Suprapubic skin (tissue), 4 donors: ENCODE measurements around the gene KCNJ2. TPM values are rescaled to one million over a fixed set of nuclear protein-coding genes. Genes with fewer than 3 reads are reported as not detected.

ENCODE experiments used
- DNase-seq, 2 donors: peaks; one replicate each; pipeline ENCODE4 v3.0.0-alpha.2; 2019; ENCODE audit warnings: low spot score in 2 of 2
- H3K27ac ChIP-seq: fragments of 200-600 bp; sonication (generic); one replicate; pipeline ENCODE4 v1.5.1; 2019
- H3K27me3 ChIP-seq: fragments of 200-600 bp; sonication (generic); one replicate; pipeline ENCODE4 v1.5.1; 2019
- H3K36me3 ChIP-seq: fragments of 200-600 bp; sonication (generic); one replicate; pipeline ENCODE4 v1.5.1; 2019
- H3K4me1 ChIP-seq: fragments of 200-600 bp; sonication (generic); one replicate; pipeline ENCODE4 v1.5.1; 2019
- H3K4me3 ChIP-seq: fragments of 200-600 bp; sonication (generic); one replicate; pipeline ENCODE4 v1.5.1; 2019; ENCODE audit warnings: mild to moderate bottlenecking
- H3K9me3 ChIP-seq: fragments of 200-600 bp; sonication (generic); one replicate; pipeline ENCODE4 v1.5.1; 2019
- EP300 ChIP-seq: sonication (generic); formaldehyde crosslinking; IDR thresholded peaks from one replicate; pipeline ENCODE4 v1.6.1; 2017; ENCODE audit warnings: antibody characterized with exemption
- POLR2A ChIP-seq, 2 donors: fragments of 450-650 bp; IDR thresholded peaks; one replicate each; pipeline ENCODE4 v1.6.1; 2017; ENCODE audit warnings: antibody characterized with exemption in 2 of 2, mild to moderate bottlenecking in 2 of 2, moderate library complexity in 2 of 2
- POLR2AphosphoS5 ChIP-seq, 3 donors: sonication (generic); formaldehyde crosslinking; IDR thresholded peaks; one replicate each; pipeline ENCODE4 v1.6.1; 2017; ENCODE audit warnings: antibody characterized with exemption in 3 of 3
- WGBS: methylation state at CpG from one replicate; pipeline ENCODE4 v1.1.5; 2018; 5-methylcytosine and 5-hydroxymethylcytosine counted together
- total RNA-seq, 4 donors: library from RNA; depleted of rRNA; stranded (reverse); fragments of >200 nt; gene quantifications; one replicate each; pipeline ENCODE4 v1.1.0, GENCODE V29; 2016
- TF ChIP-seq, protein P1 (sequence below), 2 donors: fragments of 200-600 bp in 1 of 2; fragments of 450-650 bp in 1 of 2; sonication (generic) in 1 of 2; IDR thresholded peaks; one replicate each; pipeline ENCODE4 v1.5.1; 2016 to 2019; ENCODE audit warnings: antibody characterized with exemption in 2 of 2, mild to moderate bottlenecking in 1 of 2, moderate library complexity in 1 of 2

The KCNJ2 gene
- total RNA-seq, 4 donors from 2014 or later = 5.5 to 15.7 (median 7.9) TPM

DNA sequence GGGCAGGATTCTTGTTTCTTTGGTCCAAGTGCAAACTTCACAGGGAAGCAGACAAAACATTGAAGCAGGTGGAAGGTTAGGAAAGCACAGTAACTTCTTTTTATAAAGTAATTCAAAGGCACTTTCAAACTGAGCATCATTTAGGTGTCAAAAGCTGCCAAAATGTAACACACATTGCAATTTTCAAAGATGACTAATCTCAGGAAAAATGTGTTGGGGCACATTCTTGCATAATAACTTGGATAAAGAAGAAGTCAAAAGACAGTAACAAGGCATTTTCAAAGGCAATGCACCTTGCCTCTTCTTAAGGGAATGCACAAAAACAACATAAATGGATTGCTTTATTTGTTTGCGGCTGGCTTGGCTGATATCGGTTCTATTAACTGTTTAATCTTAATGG lies 3.6 kb downstream of the KCNJ2 start:
- no peaks in the 10 kb centered on the region for H3K9me3 ChIP-seq
- H3K27ac ChIP-seq = no peak overlapping the region
- H3K36me3 ChIP-seq = peaks cover 10% of the 10 kb centered on the region
- H3K27me3 ChIP-seq = peaks cover 8% of the 10 kb centered on the region
- H3K4me3 ChIP-seq = no peak overlapping the region
- no peak for DNase-seq
- H3K4me1 ChIP-seq = peaks cover 33% of the 10 kb centered on the region
- TF ChIP-seq POLR2AphosphoS5 (IDR thresholded peaks at IDR 0.05) = no peak
- no peak for TF ChIP-seq EP300
- no peak for TF ChIP-seq POLR2A (IDR thresholded peaks at IDR 0.05)
- TF ChIP-seq, protein P1, sequence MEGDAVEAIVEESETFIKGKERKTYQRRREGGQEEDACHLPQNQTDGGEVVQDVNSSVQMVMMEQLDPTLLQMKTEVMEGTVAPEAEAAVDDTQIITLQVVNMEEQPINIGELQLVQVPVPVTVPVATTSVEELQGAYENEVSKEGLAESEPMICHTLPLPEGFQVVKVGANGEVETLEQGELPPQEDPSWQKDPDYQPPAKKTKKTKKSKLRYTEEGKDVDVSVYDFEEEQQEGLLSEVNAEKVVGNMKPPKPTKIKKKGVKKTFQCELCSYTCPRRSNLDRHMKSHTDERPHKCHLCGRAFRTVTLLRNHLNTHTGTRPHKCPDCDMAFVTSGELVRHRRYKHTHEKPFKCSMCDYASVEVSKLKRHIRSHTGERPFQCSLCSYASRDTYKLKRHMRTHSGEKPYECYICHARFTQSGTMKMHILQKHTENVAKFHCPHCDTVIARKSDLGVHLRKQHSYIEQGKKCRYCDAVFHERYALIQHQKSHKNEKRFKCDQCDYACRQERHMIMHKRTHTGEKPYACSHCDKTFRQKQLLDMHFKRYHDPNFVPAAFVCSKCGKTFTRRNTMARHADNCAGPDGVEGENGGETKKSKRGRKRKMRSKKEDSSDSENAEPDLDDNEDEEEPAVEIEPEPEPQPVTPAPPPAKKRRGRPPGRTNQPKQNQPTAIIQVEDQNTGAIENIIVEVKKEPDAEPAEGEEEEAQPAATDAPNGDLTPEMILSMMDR (IDR thresholded peaks at IDR 0.05) = no peak
- WGBS = 46% methylated on average over 2 of the region's 2 CpGs

DNA sequence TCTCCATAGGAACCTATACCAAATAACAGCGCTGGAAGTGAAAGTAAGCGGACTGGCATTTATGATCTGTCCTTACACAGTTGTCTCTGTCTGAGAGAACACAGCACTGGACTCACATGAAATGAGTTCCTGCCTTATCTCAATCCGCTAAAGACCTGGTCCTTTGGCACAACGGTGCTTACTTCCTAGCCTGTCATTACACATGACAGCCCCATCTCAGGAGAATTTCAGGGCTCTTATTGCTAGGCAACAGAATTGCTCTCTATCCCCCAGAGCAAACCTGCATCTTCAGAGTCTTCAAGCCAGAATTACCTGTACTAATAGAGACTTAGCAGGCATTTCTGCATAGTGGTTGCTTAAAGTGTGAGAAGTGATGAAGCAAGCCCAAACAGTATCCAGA lies 4.3 kb downstream of the KCNJ2 start:
- Histone ChIP-seq H3K27ac (no peak overlapping the region), H3K4me3 (no peak overlapping the region), H3K36me3 (peaks cover 10% of the 10 kb centered on the region), H3K27me3 (peaks cover 8% of the 10 kb centered on the region), H3K4me1 (peaks cover 31% of the 10 kb centered on the region), H3K9me3 (no peaks in the 10 kb centered on the region)
- WGBS = 56% methylated on average over 4 of the region's 4 CpGs
- no peak for DNase-seq
- TF ChIP-seq POLR2AphosphoS5 (IDR thresholded peaks at IDR 0.05) (no peak), EP300 (no peak)

DNA sequence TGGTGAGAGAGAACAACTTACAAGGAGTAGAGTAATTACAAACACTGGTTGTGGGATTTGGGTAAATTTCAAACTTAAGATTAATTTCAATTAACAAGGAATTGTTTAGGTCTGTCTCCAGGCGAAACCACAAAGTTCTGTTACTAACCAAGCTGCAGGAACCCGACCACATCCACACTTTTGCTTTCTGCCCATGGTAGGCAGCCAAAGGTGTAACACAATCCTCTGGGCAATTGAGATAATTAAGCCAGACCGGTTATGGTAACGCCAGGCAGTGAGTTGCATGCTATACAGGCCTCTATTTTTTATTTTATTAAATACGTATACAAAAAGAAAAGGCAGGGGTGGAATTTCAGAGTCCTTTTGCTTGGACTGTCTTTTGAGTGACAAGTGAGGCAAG lies 12.0 kb downstream of the KCNJ2 start:
- WGBS = 67% methylated on average over 5 of the region's 5 CpGs
- no peak overlapping the region for H3K27ac ChIP-seq
- H3K4me1 ChIP-seq = peaks cover 23% of the 10 kb centered on the region
- H3K9me3 ChIP-seq = no peaks in the 10 kb centered on the region
- H3K4me3 ChIP-seq = no peak overlapping the region
- no peaks in the 10 kb centered on the region for H3K27me3 ChIP-seq
- DNase-seq = no peak
- TF ChIP-seq POLR2AphosphoS5 (IDR thresholded peaks at IDR 0.05) = no peak
- no peak for TF ChIP-seq EP300
- TF ChIP-seq, protein P1 (IDR thresholded peaks at IDR 0.05) = no peak
- H3K36me3 ChIP-seq = no peaks in the 10 kb centered on the region

DNA sequence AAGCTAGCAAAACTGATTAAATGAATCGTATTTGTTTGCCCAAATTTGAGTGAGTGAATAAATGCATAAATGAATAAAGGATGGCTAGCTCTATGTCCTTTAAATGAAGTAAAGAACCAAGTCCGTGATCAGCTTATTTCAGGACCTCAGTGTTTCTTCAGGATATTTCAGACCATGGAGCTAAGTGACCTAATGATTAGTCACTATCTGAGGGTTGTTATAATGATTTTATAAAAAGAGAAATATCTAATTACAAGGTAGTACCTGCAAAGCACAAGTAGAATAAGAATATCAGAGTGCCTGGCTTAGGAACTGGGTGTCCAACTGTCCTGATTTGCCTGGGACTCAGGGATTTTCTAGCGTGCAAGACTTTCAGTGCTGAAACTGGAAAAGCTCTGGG lies 12.5 kb downstream of the KCNJ2 start:
- H3K4me1 ChIP-seq = peaks cover 26% of the 10 kb centered on the region
- WGBS = 76% methylated on average over 3 of the region's 3 CpGs
- DNase-seq = no peak
- H3K27ac ChIP-seq = no peak overlapping the region
- no peak overlapping the region for H3K4me3 ChIP-seq
- no peaks in the 10 kb centered on the region for H3K9me3 ChIP-seq
- TF ChIP-seq POLR2AphosphoS5 (IDR thresholded peaks at IDR 0.05) (no peak), POLR2A (IDR thresholded peaks at IDR 0.05) (no peak)
- no peaks in the 10 kb centered on the region for H3K27me3 ChIP-seq
- H3K36me3 ChIP-seq = no peaks in the 10 kb centered on the region

DNA sequence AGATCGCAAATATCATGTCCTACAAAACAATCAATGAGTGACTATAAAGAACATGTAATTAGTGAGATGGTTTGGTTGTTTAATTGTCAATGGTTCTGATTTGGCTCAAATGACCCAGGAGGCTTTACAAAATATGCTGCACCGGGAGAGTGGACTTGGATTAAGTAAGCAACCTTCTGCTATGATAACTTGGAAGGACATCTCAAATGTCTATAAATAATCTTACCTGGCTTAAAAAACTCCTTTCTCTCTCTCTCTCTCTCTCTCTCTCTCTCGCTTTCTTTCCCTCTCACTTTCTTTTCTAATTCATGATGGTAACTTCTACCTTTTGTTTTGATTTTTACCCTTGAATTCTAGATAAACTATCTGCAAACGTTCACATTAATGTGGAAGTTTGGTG lies 14.2 kb downstream of the KCNJ2 start:
- H3K4me1 ChIP-seq = peaks cover 25% of the 10 kb centered on the region
- TF ChIP-seq, protein P1 (IDR thresholded peaks at IDR 0.05) = no peak
- no peak for TF ChIP-seq POLR2AphosphoS5 (IDR thresholded peaks at IDR 0.05)
- TF ChIP-seq EP300 = no peak
- TF ChIP-seq POLR2A (IDR thresholded peaks at IDR 0.05) = no peak
- WGBS = 84% methylated on average over 4 of the region's 4 CpGs
- no peaks in the 10 kb centered on the region for H3K27me3 ChIP-seq
- no peaks in the 10 kb centered on the region for H3K36me3 ChIP-seq
- no peak for DNase-seq
- no peak overlapping the region for H3K4me3 ChIP-seq
- no peak overlapping the region for H3K27ac ChIP-seq
- H3K9me3 ChIP-seq = no peaks in the 10 kb centered on the region

DNA sequence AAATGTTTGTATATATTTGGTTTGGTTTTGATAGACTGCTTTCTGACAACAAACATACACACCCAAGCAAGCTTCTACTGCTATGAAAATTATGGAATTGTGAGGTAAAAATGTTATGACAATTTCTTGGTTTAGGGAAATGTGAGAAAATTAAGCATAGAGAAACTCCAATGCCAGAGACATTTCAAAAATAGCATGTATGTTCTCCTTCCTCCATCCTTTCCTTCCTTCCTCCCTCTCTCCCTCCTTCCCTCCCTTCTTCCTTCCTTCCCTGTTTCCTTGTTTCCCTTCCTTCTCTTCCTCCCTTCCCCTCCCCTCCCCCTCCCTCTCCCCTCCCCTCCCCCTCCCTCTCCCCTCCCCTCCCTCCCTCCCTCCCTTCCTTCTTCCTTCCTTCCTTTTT lies 14.9 kb downstream of the KCNJ2 start:
- Histone ChIP-seq H3K27me3 (no peaks in the 10 kb centered on the region), H3K4me3 (no peak overlapping the region), H3K9me3 (no peaks in the 10 kb centered on the region), H3K36me3 (no peaks in the 10 kb centered on the region), H3K4me1 (peaks cover 25% of the 10 kb centered on the region), H3K27ac (no peak overlapping the region)
- DNase-seq = no peak
- TF ChIP-seq EP300 (no peak), POLR2A (IDR thresholded peaks at IDR 0.05) (no peak), POLR2AphosphoS5 (IDR thresholded peaks at IDR 0.05) (no peak)
- TF ChIP-seq, protein P1 (IDR thresholded peaks at IDR 0.05) = no peak
